Left ventricle myocardium inferior (tissue), 1 donor: Measurements from ENCODE around the gene KDM2A. TPM values are rescaled to one million over a fixed set of nuclear protein-coding genes. Genes with fewer than 3 reads are reported as not detected.
"Not testable (repeated sequence)": the region's sequence is repeated elsewhere in the genome, so short reads cannot be mapped to it uniquely, and the experiment has no call there.

Source experiments
- DNase-seq: peaks from one replicate; pipeline ENCODE4 v3.0.0-alpha.2; 2020
- H3K27ac ChIP-seq: fragments of 200-600 bp; replicated peaks from 2 replicates; pipeline ENCODE4 v1.8.0; 2021
- H3K27me3 ChIP-seq: fragments of 200-600 bp; 2 replicates; pipeline ENCODE4 v1.8.0; 2021; ENCODE audit warnings: low read depth
- H3K36me3 ChIP-seq: fragments of 200-600 bp; 2 replicates; pipeline ENCODE4 v1.8.0; 2021
- H3K4me1 ChIP-seq: fragments of 200-600 bp; 2 replicates; pipeline ENCODE4 v1.8.0; 2021
- H3K4me3 ChIP-seq: fragments of 200-600 bp; 2 replicates; pipeline ENCODE4 v1.8.0; 2021; ENCODE audit warnings: mild to moderate bottlenecking, moderate library complexity
- H3K9me3 ChIP-seq: fragments of 200-600 bp; replicated peaks from 2 replicates; pipeline ENCODE4 v1.8.0; 2021
- intact Hi-C: fragments of 100-400 bp; cut with micrococcal nuclease; formaldehyde crosslinking; loops from one replicate; pipeline ENCODE4 v1.11.0; 2022
- total RNA-seq: library from RNA; stranded (reverse); fragmentation: NEBNext Ultra II Directional; extraction: Animal tissue kit (Norgen Biotek cat#: 25700); gene quantifications from one replicate; pipeline ENCODE4 v1.2.1, GENCODE V29; 2021
- TF ChIP-seq, protein P1 (sequence below): fragments of 200-600 bp; IDR thresholded peaks from 2 replicates; pipeline ENCODE4 v1.8.0; 2021; ENCODE audit warnings: antibody characterized with exemption, mild to moderate bottlenecking, borderline replicate concordance
- donor health status: DM: no; HTN: yes; CAD: no; lungs with severe emphysema.

The KDM2A gene
- total RNA-seq, 1 donor from 2014 or later, result 37.6 TPM

DNA sequence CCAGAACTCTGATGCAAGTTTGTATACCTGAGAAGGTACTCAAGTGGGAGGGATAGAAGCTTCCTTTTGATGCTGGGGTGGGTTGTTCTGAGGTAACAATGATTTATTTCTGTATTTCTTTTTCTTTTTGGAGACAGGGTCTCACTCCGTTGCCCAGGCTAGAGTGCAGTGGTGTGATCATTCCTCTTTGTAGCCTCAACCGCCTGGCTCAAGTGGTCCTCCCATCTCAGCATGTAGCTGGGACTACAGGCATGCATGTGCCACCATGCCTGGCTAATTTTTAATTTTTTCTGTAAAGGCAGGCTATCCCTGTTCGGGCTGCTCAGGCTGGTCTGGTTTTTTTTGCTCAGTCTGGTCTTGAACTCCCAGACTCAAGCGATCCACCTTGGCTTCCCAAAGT lies 7.9 kb downstream of the KDM2A start:
- Histone ChIP-seq H3K4me1 (peaks cover 49% of the 10 kb centered on the region), H3K4me3 (no peak overlapping the region), H3K9me3 (no peaks in the 10 kb centered on the region), H3K27ac (no peak overlapping the region), H3K27me3 (no peaks in the 10 kb centered on the region), H3K36me3 (peaks cover 54% of the 10 kb centered on the region)
- no peak for DNase-seq
- intact Hi-C loops, result no loop called here
- TF ChIP-seq, protein P1, sequence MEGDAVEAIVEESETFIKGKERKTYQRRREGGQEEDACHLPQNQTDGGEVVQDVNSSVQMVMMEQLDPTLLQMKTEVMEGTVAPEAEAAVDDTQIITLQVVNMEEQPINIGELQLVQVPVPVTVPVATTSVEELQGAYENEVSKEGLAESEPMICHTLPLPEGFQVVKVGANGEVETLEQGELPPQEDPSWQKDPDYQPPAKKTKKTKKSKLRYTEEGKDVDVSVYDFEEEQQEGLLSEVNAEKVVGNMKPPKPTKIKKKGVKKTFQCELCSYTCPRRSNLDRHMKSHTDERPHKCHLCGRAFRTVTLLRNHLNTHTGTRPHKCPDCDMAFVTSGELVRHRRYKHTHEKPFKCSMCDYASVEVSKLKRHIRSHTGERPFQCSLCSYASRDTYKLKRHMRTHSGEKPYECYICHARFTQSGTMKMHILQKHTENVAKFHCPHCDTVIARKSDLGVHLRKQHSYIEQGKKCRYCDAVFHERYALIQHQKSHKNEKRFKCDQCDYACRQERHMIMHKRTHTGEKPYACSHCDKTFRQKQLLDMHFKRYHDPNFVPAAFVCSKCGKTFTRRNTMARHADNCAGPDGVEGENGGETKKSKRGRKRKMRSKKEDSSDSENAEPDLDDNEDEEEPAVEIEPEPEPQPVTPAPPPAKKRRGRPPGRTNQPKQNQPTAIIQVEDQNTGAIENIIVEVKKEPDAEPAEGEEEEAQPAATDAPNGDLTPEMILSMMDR, result no peak

DNA sequence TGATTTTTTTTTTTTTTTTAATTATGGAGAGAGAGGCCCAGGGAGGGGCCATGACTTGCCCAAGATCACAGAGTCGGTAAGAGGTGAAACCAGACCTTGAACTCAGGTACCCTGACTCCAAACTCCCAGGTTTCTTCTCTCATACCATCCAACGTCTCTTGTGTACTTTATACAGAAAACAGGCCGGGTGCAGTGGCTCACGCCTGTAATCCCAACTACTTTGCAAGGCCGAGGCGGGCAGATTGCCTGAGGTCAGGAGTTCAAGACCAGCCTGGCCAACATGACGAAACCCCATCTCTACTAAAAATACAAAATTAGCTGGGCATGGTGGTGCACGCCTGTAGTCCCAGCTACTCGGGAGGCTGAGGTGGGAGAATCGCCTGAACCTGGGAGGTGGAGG lies 11.8 kb downstream of the KDM2A start:
- intact Hi-C loops, H3K27ac ChIP-seq: not testable (repeated sequence)
- peaks cover 75% of the 10 kb centered on the region for H3K36me3 ChIP-seq

DNA sequence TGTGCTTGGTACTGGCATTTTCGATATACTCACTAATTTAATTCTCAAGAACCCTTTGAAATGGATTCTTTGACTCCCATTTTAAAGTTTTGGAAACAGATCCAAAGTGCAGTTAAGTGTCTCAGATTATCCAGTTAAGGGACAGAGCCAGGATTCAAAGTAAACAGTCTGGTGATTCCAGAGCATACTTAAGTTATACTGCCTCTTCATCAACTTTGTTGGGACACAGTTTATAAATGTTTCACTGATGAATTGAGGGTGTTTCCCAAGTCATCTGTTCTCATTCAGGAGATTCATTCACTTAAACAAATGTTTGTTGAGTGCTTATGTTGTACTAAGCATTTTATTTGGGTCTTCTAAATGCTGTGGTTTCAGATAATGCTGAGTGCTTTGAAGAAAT lies 17.1 kb downstream of the KDM2A start:
- Histone ChIP-seq H3K27ac (no peak overlapping the region), H3K4me3 (no peak overlapping the region), H3K4me1 (peaks cover 5% of the 10 kb centered on the region), H3K9me3 (no peaks in the 10 kb centered on the region), H3K27me3 (no peaks in the 10 kb centered on the region), H3K36me3 (peaks cover 90% of the 10 kb centered on the region)
- no peak for DNase-seq
- intact Hi-C loops, result no loop called here
- TF ChIP-seq, protein P1, result no peak

More for the DNA sequence above, 11.8 kb downstream of the KDM2A start:
- not testable (repeated sequence) for H3K4me3 ChIP-seq, H3K27me3 ChIP-seq, H3K9me3 ChIP-seq, DNase-seq
- H3K4me1 ChIP-seq, result peaks cover 25% of the 10 kb centered on the region

DNA sequence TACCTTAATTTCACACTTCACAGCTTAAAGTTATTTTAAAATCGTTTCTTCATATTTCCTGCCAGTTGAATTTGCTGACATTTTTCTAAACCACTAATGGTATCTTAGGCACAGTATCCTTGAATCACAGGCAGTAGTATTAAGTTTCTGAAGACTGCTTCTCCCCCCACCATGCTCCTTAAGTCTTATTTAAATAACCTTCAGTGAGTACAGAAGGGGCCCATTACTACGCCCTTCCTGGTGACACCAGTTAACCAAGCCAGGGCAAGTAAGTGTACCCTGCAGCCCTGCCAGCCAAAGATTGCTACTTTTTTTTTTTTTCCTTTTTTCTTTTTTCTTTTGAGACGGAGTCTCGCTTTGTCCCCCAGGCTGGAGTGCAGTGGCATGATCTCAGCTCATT lies 19.9 kb downstream of the KDM2A start:
- no peak for DNase-seq
- TF ChIP-seq, protein P1, result no peak
- intact Hi-C loops, result no loop called here
- peaks cover 5% of the 10 kb centered on the region for H3K4me1 ChIP-seq
- H3K27me3 ChIP-seq, result no peaks in the 10 kb centered on the region
- H3K27ac ChIP-seq, result no peak overlapping the region
- peaks cover 78% of the 10 kb centered on the region for H3K36me3 ChIP-seq
- H3K9me3 ChIP-seq, result no peaks in the 10 kb centered on the region
- no peak overlapping the region for H3K4me3 ChIP-seq

DNA sequence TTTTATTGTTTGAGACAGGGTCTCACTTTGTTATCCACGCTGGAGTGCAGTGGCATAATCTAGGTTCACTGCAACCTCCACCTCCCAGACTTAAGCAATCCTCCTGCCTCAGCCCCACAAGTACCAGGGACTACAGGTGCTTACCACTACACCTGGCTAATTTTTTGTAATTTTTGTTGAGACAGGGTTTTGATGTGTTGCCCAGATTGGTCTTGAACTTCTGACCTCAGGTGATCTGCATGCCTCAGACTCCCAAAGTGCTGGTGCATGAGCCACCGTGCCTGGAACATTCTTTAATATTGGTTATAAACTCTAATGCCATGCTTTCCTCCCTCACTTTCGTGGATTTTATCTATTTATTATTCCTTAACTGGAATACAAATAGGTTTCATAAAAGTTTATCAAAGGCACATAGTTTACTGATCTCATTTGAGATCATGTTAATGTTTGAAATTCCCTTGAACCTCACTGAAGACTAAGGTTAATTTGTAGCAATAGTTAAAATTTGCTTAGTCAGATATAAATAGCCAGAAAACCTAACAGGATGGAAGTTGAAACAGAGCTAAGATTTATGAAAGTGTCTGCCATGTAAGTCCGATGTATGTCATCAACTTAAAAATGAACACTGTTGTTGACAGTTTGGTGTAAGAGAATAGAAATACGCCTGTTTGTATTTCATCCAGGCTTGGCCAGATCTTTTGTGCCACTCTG lies 27.6 kb downstream of the KDM2A start:
- Histone ChIP-seq H3K4me3 (no peak overlapping the region), H3K9me3 (no peaks in the 10 kb centered on the region), H3K36me3 (peaks cover 45% of the 10 kb centered on the region), H3K27me3 (no peaks in the 10 kb centered on the region), H3K27ac (no peak overlapping the region), H3K4me1 (peaks cover 15% of the 10 kb centered on the region)
- TF ChIP-seq, protein P1, result no peak
- intact Hi-C loops, result no loop called here
- no peak for DNase-seq

DNA sequence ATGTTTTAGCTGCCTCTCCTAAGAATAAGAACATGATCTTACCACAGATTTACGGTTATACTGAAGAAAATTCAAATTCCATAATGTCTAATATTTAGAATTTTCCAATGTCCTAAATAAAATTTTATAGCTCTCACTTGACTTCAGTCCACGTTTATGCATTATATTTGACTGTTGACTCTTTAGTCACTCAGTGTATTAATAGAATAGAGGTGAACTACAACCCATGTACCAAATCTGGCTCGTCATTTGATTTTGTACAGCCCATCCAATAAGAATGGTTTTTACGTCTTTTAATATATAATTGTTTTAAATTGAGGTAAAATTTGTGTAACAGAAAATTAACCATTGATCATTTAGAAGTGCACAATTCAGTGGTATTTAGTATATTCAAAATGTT lies 34.9 kb downstream of the KDM2A start:
- peaks cover 34% of the 10 kb centered on the region for H3K36me3 ChIP-seq
- H3K27ac ChIP-seq, result no peak overlapping the region
- no peak overlapping the region for H3K4me3 ChIP-seq
- no peaks in the 10 kb centered on the region for H3K4me1 ChIP-seq
- DNase-seq, result no peak
- TF ChIP-seq, protein P1, result no peak
- intact Hi-C loops, result no loop called here
- no peaks in the 10 kb centered on the region for H3K9me3 ChIP-seq
- no peaks in the 10 kb centered on the region for H3K27me3 ChIP-seq
